Esophagus squamous epithelium (tissue), 5 donors: ENCODE data around the gene SLC12A4. TPM values are rescaled to one million over a fixed set of nuclear protein-coding genes. Genes with fewer than 3 reads are reported as not detected.
A peak's percentile ranks its signal among the peaks of the same experiment; 100 is the strongest.

Experiments used
- DNase-seq: peaks from one replicate; lab custom pipeline; 2025; lab: John Stamatoyannopoulos, UW
- H3K27ac ChIP-seq, 4 donors: fragments of 200-600 bp; sonication (generic); one replicate each; pipeline ENCODE4 v1.5.1; 2016 to 2019; ENCODE audit warnings: mild to moderate bottlenecking in 1 of 4
- H3K27me3 ChIP-seq, 4 donors: fragments of 200-600 bp; sonication (generic); 1 replicate in 3 of 4; 2 replicates in 1 of 4; pipeline versions ENCODE4 v1.5.1 to v1.6.0; 2017 to 2021; ENCODE audit warnings: antibody characterized with exemption in 1 of 4
- H3K36me3 ChIP-seq, 3 donors: fragments of 200-600 bp; sonication (generic); one replicate each; pipeline ENCODE4 v1.5.1; 2016 to 2019
- H3K4me1 ChIP-seq, 3 donors: fragments of 200-600 bp; sonication (generic); one replicate each; pipeline ENCODE4 v1.5.1; 2017 to 2019
- H3K4me3 ChIP-seq, 4 donors: fragments of 200-600 bp; sonication (generic); 1 replicate in 3 of 4; 2 replicates in 1 of 4; pipeline ENCODE4 v1.5.1; 2016 to 2019; ENCODE audit warnings: mild to moderate bottlenecking in 2 of 4, moderate library complexity in 1 of 4
- H3K9me3 ChIP-seq, 3 donors: fragments of 200-600 bp; sonication (generic); one replicate each; pipeline ENCODE4 v1.5.1; 2016 to 2019
- CTCF ChIP-seq, 6 experiments: fragments of 450-650 bp in 4 of 6; fragments of 200-600 bp in 2 of 6; sonication (generic) in 2 of 6; IDR thresholded peaks; one replicate each; pipeline ENCODE4 v1.5.1; 2016 to 2019; ENCODE audit warnings: antibody characterized with exemption in 6 of 6, mild to moderate bottlenecking in 4 of 6, moderate library complexity in 4 of 6
- POLR2A ChIP-seq, 4 donors: fragments of 450-650 bp; IDR thresholded peaks; one replicate each; pipeline ENCODE4 v1.6.1; 2017; ENCODE audit warnings: antibody characterized with exemption in 4 of 4, mild to moderate bottlenecking in 4 of 4, moderate library complexity in 3 of 4
- WGBS, 2 donors: methylation state at CpG; one replicate each; pipeline ENCODE4 v1.1.5; 2018; 5-methylcytosine and 5-hydroxymethylcytosine counted together
- intact Hi-C: fragments of 100-400 bp; cut with DNase I; formaldehyde crosslinking; loops from one replicate; pipeline ENCODE4 v1.15.0; 2022
- total RNA-seq, 4 donors: library from RNA; depleted of rRNA; stranded (reverse); fragments of >200 nt; gene quantifications; one replicate each; pipeline ENCODE4 v1.1.0, GENCODE V29; 2016
- donor health status: DM: yes; HTN: yes; CAD: no.

Gene SLC12A4
- total RNA-seq, 4 donors from 2014 or later = 7.4 to 29.8 (median 18.2) TPM

- WGBS, 2 donors = 8 to 16% methylated on average over 6 of the region's 6 CpGs
- DNase-seq = peak; percentile 22
- Histone ChIP-seq H3K4me1 (peaks cover 12 to 27% (median 22%) of the 10 kb centered on the region in 3 donors), H3K4me3 (peak overlapping the region in 1 of 4 donors; percentile 12), H3K27me3 (no peaks in the 10 kb centered on the region), H3K27ac (peak overlapping the region; percentile 88 to 92 (median 91)), H3K36me3 (no peaks in the 10 kb centered on the region), H3K9me3 (no peaks in the 10 kb centered on the region)
- intact Hi-C loops = no loop called here
- peak in 1 of 4 donors; percentile 53 for TF ChIP-seq POLR2A (IDR thresholded peaks at IDR 0.05)
- no peak for TF ChIP-seq CTCF (IDR thresholded peaks at IDR 0.05)
These were observed 37.4 kb upstream of the SLC12A4 start for GRCh38 chr16:68005786-68006286.

- TF ChIP-seq POLR2A (IDR thresholded peaks at IDR 0.05) = no peak
- TF ChIP-seq CTCF (IDR thresholded peaks at IDR 0.05) = no peak
- Histone ChIP-seq H3K27ac (peak overlapping the region; percentile 88 to 92 (median 91)), H3K9me3 (no peaks in the 10 kb centered on the region), H3K4me1 (peaks cover 12 to 28% (median 22%) of the 10 kb centered on the region in 3 donors), H3K4me3 (no peak overlapping the region), H3K36me3 (no peaks in the 10 kb centered on the region), H3K27me3 (no peaks in the 10 kb centered on the region)
- 81 to 91% methylated on average over 7 to 9 of the region's 9 CpGs for WGBS, 2 donors
- intact Hi-C loops = no loop called here
- no peak for DNase-seq
These were observed 36.8 kb upstream of the SLC12A4 start for GRCh38 chr16:68005211-68005610.

- no peak for DNase-seq
- Histone ChIP-seq H3K4me1 (peaks cover 12 to 37% (median 22%) of the 10 kb centered on the region in 3 donors), H3K27me3 (no peaks in the 10 kb centered on the region), H3K4me3 (no peak overlapping the region), H3K36me3 (no peaks in the 10 kb centered on the region), H3K27ac (no peak overlapping the region), H3K9me3 (no peaks in the 10 kb centered on the region)
- intact Hi-C loops = no loop called here
- WGBS, 2 donors = 86 to 91% methylated on average over 4 of the region's 4 CpGs
- no peak for TF ChIP-seq POLR2A (IDR thresholded peaks at IDR 0.05)
- TF ChIP-seq CTCF (IDR thresholded peaks at IDR 0.05) = no peak
These were observed 34.6 kb upstream of the SLC12A4 start for GRCh38 chr16:68003031-68003430.

GRCh38 chr16:68000450-68000849 lies 32.0 kb upstream of the SLC12A4 start:
- no peak overlapping the region for H3K4me3 ChIP-seq
- peak overlapping the region in 2 of 4 donors; percentile 56 to 68 for H3K27ac ChIP-seq
- intact Hi-C loops = no loop called here

More at GRCh38 chr16:68000450-68000849, 32.0 kb upstream of the SLC12A4 start:
- no peak for DNase-seq
- TF ChIP-seq POLR2A (IDR thresholded peaks at IDR 0.05) (peak in 1 of 4 donors; percentile 10), CTCF (IDR thresholded peaks at IDR 0.05) (no peak)
- Histone ChIP-seq H3K27me3 (no peaks in the 10 kb centered on the region), H3K9me3 (no peaks in the 10 kb centered on the region), H3K4me1 (peaks cover 6 to 22% (median 10%) of the 10 kb centered on the region in 3 donors), H3K36me3 (no peaks in the 10 kb centered on the region)
- WGBS, 2 donors = 43 to 47% methylated on average over 2 of the region's 3 CpGs
